ENCODE measurements around the gene ARL16.

ARL16 gene

GRCh38 chr17:81691196-81691595 lies 7.6 kb upstream of the ARL16 start:
- TF ChIP-seq, protein P1, sequence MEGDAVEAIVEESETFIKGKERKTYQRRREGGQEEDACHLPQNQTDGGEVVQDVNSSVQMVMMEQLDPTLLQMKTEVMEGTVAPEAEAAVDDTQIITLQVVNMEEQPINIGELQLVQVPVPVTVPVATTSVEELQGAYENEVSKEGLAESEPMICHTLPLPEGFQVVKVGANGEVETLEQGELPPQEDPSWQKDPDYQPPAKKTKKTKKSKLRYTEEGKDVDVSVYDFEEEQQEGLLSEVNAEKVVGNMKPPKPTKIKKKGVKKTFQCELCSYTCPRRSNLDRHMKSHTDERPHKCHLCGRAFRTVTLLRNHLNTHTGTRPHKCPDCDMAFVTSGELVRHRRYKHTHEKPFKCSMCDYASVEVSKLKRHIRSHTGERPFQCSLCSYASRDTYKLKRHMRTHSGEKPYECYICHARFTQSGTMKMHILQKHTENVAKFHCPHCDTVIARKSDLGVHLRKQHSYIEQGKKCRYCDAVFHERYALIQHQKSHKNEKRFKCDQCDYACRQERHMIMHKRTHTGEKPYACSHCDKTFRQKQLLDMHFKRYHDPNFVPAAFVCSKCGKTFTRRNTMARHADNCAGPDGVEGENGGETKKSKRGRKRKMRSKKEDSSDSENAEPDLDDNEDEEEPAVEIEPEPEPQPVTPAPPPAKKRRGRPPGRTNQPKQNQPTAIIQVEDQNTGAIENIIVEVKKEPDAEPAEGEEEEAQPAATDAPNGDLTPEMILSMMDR (IDR thresholded peaks at IDR 0.05; ENCODE audit: control insufficient read depth, extremely low read depth, insufficient read depth): no peak

GRCh38 chr17:81690549-81690948 lies 7.0 kb upstream of the ARL16 start:
- H3K4me3 ChIP-seq (ENCODE audit: low read depth, low read length): no peak overlapping the region
- DNase-seq (ENCODE audit: low read depth): no peak
- TF ChIP-seq, protein P1 (IDR thresholded peaks at IDR 0.05; ENCODE audit: control insufficient read depth, extremely low read depth, insufficient read depth): no peak

More at GRCh38 chr17:81691196-81691595, 7.6 kb upstream of the ARL16 start:
- no peak overlapping the region for H3K4me3 ChIP-seq (ENCODE audit: low read depth, low read length)
- no peak for DNase-seq (ENCODE audit: low read depth)

DNA sequence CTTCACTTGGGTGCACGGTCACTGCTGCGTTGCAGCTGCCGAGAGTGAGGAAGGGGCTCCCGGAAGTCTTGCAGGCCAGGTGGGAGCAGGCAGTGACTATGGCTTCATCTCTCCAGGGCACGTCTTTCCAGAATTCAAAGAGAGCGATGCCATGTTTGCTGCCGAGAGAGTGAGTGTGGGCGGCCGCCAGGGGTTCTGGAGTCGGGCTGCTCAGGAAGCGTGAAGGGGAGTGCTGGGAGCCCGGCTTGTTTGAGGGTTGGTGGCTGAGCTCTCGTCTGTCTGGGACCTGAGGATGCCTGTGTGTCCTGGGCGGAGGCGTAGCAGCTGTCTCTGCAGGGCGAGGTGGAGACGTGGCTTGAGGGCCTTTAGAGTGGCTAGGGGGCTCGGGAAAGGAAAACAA lies 6.5 kb upstream of the ARL16 start:
- H3K4me3 ChIP-seq (ENCODE audit: low read depth, low read length): no peak overlapping the region
- TF ChIP-seq, protein P1 (IDR thresholded peaks at IDR 0.05; ENCODE audit: control insufficient read depth, extremely low read depth, insufficient read depth): no peak
- no peak for DNase-seq (ENCODE audit: low read depth)

GRCh38 chr17:81688616-81689015 lies 5.0 kb upstream of the ARL16 start:
- DNase-seq (ENCODE audit: low read depth): no peak
- H3K4me3 ChIP-seq (ENCODE audit: low read depth, low read length): no peak overlapping the region
- TF ChIP-seq, protein P1 (IDR thresholded peaks at IDR 0.05; ENCODE audit: control insufficient read depth, extremely low read depth, insufficient read depth): no peak

GRCh38 chr17:81687770-81688541 lies 4.4 kb upstream of the ARL16 start:
- no peak overlapping the region for H3K4me3 ChIP-seq (ENCODE audit: low read depth, low read length)
- no peak for DNase-seq (ENCODE audit: low read depth)
- TF ChIP-seq, protein P1 (IDR thresholded peaks at IDR 0.05; ENCODE audit: control insufficient read depth, extremely low read depth, insufficient read depth): no peak

DNA sequence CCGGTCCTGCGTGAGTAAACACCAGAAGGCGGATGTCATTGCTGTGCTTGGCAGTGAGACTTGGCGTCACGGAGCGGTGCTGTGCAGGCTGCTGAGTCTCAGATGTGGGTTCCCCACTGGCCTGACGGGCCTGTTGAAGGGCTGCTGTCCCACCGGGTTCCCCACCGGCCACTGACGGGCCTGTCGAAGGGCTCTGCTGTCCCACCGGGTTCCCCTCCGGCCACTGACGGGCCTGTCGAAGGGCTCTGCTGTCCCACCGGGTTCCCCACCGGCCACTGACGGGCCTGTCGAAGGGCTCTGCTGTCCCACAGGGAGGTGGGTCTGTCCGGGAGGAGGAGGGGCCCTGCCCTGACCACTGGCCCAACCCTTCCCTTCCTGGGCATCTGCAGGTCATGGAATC lies 3.0 kb upstream of the ARL16 start:
- no peak for DNase-seq (ENCODE audit: low read depth)
- TF ChIP-seq, protein P1 (IDR thresholded peaks at IDR 0.05; ENCODE audit: control insufficient read depth, extremely low read depth, insufficient read depth): no peak
- H3K4me3 ChIP-seq (ENCODE audit: low read depth, low read length): no peak overlapping the region

- peak overlapping the region; percentile 99 for H3K4me3 ChIP-seq (ENCODE audit: low read depth, low read length)
- DNase-seq (ENCODE audit: low read depth): no peak
- TF ChIP-seq, protein P1 (IDR thresholded peaks at IDR 0.05; ENCODE audit: control insufficient read depth, extremely low read depth, insufficient read depth): no peak
Measured at GRCh38 chr17:81685108-81685507, 1.5 kb upstream of the ARL16 start.
